GM12864 (cell line): ENCODE data around the gene BTN1A1.

Source experiments
- DNase-seq: peaks from one replicate; pipeline ENCODE4 v3.0.0-alpha.2; 2011; ENCODE audit warnings: low read depth
- H3K4me3 ChIP-seq: 2 replicates; pipeline ENCODE4 v1.5.1; 2011; ENCODE audit warnings: mild to moderate bottlenecking, low read depth, low read length, control low read depth
- TF ChIP-seq, protein P1 (sequence below): IDR thresholded peaks from 2 replicates; pipeline ENCODE4 v1.5.1; 2011; ENCODE audit warnings: low read depth, mild to moderate bottlenecking, moderate library complexity, low read length, control low read depth, inconsistent platforms; ENCODE audit errors: missing control alignments

BTN1A1 gene, protein sequence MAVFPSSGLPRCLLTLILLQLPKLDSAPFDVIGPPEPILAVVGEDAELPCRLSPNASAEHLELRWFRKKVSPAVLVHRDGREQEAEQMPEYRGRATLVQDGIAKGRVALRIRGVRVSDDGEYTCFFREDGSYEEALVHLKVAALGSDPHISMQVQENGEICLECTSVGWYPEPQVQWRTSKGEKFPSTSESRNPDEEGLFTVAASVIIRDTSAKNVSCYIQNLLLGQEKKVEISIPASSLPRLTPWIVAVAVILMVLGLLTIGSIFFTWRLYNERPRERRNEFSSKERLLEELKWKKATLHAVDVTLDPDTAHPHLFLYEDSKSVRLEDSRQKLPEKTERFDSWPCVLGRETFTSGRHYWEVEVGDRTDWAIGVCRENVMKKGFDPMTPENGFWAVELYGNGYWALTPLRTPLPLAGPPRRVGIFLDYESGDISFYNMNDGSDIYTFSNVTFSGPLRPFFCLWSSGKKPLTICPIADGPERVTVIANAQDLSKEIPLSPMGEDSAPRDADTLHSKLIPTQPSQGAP

DNA sequence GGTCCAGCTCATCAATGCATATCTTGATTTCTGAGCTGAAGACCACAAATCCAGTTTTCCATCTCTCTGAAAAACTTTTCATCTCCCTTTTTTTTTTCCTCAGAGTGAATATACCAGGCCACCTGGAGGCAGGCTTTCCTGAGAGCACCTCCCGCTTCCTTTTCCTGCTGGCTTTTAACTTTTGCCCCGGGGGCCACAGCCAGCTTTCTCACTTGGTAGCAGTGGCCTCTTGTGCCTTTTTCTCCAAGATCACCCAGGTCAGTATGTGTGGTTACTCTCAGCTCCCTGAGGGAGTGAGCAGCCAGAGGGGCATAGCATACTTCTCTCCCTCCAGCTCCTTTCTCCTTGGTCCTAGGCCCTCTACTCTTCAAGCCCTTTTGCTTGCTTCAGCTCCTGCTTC, at the start of gene BTN1A1:
Gene BTN1A1, plus strand, starts transcription at position 202 of the 400 bp plus-strand sequence. CDS start 984 bp downstream, outside the sequence.
- TF ChIP-seq, protein P1, sequence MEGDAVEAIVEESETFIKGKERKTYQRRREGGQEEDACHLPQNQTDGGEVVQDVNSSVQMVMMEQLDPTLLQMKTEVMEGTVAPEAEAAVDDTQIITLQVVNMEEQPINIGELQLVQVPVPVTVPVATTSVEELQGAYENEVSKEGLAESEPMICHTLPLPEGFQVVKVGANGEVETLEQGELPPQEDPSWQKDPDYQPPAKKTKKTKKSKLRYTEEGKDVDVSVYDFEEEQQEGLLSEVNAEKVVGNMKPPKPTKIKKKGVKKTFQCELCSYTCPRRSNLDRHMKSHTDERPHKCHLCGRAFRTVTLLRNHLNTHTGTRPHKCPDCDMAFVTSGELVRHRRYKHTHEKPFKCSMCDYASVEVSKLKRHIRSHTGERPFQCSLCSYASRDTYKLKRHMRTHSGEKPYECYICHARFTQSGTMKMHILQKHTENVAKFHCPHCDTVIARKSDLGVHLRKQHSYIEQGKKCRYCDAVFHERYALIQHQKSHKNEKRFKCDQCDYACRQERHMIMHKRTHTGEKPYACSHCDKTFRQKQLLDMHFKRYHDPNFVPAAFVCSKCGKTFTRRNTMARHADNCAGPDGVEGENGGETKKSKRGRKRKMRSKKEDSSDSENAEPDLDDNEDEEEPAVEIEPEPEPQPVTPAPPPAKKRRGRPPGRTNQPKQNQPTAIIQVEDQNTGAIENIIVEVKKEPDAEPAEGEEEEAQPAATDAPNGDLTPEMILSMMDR, result no peak

GRCh38 chr6:26452631-26453235, 47.4 kb upstream of the BTN1A1 start:
- no peak overlapping the region for H3K4me3 ChIP-seq
- no peak for DNase-seq
- TF ChIP-seq, protein P1, result no peak

More for the DNA sequence above, at the start of gene BTN1A1:
- DNase-seq, result no peak
- H3K4me3 ChIP-seq, result no peak within 1 kb of the TSS

DNA sequence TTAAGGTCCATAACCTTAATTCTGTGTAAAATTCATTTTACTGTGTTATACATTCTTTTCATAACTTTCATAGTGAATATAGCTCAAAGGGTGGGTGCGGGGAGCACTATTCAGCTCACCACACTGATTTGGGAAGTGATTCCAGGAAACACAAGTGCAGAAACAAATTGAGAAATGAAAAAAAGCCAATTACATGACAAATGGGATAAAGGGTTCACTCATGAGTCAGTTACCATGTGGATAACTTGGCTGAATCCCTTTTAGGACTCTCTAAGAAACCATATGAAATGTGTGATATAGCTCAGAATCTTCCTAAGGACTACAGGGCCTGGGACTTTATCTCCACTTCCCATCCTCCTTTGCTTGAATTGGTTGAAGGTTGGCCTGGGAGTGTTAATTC, 45.5 kb upstream of the BTN1A1 start:
- H3K4me3 ChIP-seq, result no peak overlapping the region
- DNase-seq, result no peak
- TF ChIP-seq, protein P1, result no peak

DNA sequence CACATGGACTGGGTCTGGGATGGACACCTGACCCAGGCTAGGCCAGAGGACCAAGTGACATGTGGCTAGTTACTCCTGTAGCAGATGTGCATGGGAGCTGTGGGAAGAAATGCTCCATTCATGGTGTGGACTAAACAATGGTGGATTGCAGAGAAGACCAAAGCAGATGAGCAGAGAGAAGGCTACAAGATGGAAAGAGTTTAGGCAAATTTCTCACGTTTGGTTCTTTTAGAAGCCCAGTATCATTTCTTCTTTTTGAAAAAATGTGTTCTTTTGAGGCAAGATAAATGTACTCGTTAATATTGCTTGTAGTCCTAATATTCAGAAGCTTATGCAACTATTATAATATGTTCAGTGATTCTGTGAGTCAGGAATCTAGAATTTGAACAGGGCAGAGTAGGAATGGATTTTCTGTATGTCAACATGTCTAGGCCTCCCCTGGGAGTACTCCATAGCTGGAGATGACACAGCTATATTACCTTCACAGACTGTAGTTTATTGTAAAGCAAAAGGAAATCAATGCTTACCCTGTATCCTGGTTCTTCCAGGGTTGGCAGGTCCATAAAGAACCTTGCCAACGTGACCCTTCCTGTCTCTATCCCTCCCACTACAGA, 44.6 kb upstream of the BTN1A1 start:
- no peak overlapping the region for H3K4me3 ChIP-seq
- no peak for DNase-seq
- TF ChIP-seq, protein P1, result no peak

GRCh38 chr6:26457264-26457805, 42.8 kb upstream of the BTN1A1 start:
- no peak for DNase-seq
- H3K4me3 ChIP-seq, result peak overlapping the region; percentile 82; the same call in 1 of the 2 replicates

More at GRCh38 chr6:26457264-26457805, 42.8 kb upstream of the BTN1A1 start:
- TF ChIP-seq, protein P1, result no peak
